Bone marrow (tissue), 2 donors: ENCODE data around the gene ARMC6.

Source experiments
- DNase-seq, 2 donors: peaks; one replicate each; lab custom pipeline; 2025; lab: John Stamatoyannopoulos, UW

ARMC6 gene

DNA sequence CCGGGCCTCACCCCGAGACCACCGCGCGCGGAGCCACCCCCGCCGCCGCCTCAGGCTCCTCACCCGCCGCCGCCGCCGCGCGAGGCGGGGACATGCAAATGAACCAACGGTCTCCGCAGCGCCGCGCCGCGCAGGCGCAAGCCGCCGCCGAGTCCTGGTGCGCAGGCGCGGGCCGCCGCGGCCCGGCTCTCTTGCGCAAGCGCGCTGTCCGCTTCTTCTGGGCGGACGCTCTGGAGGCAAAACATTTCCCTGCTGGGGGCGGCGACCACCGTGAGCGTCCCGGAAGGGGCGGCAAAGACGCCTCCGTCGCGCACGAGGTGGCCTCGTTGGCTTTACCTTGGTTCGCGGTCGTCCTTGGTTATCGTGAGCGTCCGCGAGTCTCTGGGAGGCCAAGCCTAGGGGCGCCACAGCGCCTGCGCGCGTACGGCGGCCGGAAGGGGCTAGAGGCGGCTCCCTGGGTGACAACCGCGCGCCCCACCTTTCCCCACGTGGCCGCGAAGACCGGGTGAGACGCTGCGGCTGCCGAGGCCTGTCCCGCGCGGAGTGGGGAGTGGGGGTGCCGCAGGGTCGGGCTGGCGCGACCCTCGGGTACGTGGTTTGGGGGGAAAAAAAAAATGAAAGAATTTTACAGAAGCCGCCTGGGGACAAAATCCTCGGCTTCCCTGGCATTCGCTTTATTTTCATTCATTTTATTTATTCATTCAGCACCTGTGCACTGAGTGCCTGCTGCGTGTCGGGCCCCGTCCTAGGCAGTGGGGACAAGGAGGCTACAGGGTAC lies at the start of gene ARMC6, which contains the start of gene SUGP2:
Gene ARMC6 (plus strand): TSS at position 178 of the 778 bp plus-strand sequence. CDS start 607 bp downstream, outside the sequence.
Gene SUGP2 (minus strand): TSS at position 92 of the 778 bp plus-strand sequence. CDS start 2,446 bp downstream, outside the sequence.
- DNase-seq: peak; percentile 64 to 91

DNA sequence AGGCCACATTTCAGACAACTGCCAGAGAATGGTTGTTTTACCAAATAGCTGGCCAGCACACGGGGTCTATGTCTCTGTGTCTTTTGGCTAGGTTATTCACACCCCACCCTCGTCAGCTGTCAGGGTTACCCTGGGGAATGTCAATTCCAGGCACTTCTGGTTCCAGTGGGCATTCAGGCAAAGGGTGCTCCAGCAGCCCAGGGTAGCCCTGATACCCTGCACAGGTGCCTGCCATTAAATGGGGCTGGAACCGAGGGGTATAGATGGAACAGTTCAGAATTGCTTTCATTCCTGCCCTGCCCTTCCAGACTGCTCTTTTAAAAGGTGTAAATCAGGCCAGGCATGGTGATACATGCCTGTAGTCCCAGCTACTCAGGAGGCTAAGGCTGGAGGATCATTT lies 49.2 kb upstream of the ARMC6 start:
- no peak for DNase-seq

GRCh38 chr19:18985257-18985656 lies 48.1 kb upstream of the ARMC6 start:
- DNase-seq: peak in 1 of 2 donors; percentile 63

DNA sequence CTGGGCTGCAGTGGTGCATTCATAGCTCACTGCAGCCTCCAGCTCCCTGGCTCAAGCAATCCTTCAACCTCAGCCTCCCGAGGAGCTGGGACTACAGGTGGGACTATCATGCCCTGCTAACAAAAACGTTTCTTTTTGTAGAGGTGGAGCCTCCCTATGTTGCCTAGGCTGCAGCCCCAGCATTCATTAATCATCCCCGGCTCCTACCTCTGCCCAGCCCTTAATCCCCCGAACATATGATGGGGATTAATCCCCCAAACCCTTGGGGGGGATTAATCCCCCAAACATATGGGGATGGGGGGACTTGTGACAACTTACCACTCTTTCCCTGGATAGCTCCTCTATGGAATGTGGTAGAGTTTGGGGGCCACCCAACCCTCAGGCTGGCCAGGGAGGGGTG lies 45.9 kb upstream of the ARMC6 start:
- DNase-seq: no peak

DNA sequence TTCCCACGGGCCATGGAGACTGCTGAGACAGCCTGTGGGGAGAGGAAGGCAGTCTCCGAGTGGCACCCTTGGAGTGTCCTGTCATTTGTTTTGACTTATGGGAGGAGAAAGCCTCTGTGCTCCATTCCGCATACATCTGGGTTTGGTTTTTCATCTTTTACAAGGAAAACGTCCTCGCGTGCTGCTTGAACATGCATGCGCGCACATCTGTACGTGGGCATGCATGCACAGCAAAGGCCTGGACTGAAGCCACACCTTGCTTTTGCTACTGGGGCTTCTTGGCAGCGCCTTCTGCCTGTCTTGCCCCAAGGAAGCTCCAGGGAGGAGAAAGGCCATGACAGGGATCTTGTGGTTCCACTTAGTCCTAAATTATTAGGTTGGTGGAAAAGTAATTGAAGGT lies 44.1 kb upstream of the ARMC6 start:
- DNase-seq: no peak

DNA sequence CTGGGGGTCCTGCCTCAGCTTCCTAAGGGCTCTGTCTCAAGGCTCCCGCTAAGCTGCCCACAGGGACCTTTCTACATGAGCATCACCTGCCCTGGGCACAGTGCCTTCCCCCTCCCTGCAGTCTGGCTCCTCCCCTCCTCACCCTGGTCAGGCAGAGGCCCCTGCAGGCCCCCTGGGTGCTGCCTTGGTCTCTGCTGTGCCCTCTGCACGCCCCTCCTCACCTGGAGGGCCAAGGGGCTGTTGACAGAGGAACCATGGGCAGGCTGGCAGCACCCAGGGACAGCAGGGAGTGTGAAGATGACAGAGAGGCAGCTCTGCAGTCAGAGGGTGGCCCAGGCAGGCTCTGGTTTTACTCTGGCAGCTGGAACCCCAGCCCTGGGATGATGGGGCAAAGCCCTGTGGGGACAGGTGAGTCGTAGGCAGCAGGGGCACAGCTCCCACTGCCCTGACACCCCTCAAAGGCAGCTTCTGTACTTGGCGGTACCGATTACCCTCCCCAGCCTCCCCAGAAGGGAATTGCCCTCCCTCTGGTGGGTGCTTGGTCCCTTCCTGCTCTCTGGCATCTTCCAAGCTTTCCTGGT lies 43.2 kb upstream of the ARMC6 start:
- no peak for DNase-seq

DNA sequence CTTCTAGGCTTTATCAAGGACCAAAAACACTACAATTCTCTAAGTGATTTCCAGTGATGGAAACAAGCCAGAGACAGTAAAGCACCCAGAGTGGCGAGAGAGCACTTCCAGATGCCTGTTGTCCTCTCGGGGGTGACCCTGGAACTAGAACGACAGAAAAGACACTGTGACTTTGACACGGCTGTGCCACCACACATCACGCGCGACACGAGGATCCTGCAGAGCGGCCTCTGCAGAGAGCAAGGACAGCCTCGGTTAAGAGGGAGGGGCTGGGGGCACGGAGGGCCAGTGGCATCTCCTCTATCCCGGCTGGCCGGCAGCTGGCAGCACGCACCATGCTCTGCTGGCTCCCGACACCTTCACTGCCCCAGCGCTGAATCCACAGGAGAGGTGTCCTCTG lies 42.4 kb upstream of the ARMC6 start:
- no peak for DNase-seq

- DNase-seq: no peak
Measured at GRCh38 chr19:18991468-18991867, 41.9 kb upstream of the ARMC6 start.

DNA sequence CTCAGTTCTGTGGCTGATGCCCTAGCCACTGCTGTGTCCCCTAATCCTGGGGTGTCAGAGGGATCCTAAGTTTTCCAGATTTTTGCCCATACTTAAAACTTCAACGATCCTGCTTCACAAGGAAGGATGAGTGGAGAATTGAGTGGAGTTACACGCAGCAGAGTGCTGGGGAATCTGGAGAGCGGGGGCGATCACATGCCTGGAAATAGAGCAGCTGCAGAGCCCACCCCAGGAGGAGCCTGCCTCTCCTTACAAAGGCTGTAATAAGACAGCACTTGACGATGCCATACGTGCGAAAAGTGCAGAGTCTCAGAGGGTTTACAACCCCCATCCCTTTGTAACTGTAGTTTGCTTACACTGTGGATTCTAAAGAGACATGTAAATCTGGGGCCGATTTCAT lies 40.7 kb upstream of the ARMC6 start:
- no peak for DNase-seq

DNA sequence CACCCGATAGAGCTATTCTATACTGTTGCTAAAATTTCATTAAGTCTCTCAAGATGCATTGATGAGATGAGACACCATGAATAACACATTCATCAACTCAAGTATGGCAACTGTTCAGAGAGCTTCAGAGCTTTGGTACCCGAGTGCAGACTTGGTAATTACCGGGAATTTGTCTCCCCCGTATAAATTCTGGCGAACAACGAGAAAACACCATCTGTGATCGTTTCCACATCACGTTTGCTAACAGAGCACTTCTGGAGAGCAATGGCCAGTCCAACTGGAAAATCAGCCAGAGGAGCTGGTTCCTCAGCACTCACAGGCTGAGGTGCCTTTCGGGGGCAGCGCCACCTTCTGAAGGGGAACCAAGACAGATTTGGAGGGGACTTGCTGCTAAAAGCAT lies 40.3 kb upstream of the ARMC6 start:
- DNase-seq: no peak

- peak in 1 of 2 donors; percentile 43 for DNase-seq
Measured at GRCh38 chr19:18995804-18996241, 37.6 kb upstream of the ARMC6 start.

DNA sequence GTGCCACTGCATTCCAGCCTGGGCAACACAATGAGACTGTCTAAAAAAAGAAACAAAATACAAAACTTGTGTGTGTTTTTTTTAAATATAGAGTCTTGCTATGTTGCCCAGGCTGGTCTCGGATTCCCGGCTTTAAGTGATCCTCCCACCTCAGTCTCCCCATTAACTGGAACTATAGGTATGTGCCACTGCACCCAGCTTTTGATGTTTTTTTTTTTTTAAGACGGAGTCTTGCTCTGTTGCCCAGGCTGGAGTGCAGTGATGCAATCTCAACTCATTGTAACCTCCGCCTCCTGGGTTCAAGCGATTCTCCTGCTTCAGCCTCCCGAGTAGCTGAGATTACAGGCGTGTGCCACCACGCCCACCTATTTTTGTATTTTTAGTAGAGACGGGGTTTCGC lies 37.1 kb upstream of the ARMC6 start:
- DNase-seq: no peak

DNA sequence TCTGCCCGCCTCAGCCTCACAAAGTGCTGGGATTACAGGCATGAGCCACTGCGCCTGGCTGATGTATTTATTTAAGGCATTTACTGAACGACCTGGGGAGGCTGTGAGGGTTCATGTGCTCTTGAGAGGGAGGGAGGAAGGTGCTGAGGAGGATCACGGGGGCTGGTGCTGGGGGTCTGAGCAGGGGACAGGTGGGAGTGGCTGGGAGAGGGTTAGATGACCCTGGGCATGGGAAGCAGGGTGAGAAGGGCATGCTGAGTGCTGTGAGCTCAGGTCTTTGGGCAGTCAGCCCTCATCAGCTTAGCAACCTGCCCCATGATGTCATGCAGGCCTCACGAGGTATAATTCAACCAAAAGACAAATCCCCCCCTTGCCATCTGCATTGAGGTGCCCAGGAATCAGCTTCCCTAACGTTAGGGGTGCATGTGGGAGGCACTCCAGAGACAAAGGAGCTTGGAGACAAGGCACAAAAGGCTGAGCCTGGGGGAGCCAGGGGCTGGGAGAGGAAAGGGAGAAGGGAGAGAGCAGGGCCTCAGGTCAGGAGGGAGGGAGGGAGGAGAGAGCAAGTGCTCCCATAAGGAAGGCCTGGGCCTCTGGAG lies 36.5 kb upstream of the ARMC6 start:
- DNase-seq: no peak

DNA sequence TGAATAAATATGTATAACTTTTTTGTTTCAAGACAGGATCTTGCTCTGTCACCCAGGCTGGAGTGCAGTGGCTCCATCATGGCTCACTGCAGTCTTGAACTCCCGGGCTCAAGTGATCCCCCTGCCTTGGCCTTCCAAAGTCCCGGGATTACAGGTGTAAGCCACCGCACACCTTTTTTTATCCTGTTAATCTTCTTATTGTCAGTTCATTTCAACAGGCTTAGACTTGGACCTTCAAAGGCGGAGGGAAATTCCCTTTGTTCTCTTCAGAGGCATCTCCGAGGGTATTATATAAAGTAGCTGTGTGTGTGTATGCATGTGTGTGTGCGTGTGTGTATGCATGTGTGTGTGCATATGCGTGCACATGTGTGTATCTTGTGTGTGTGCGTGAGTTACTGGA lies 35.1 kb upstream of the ARMC6 start:
- DNase-seq: no peak

DNA sequence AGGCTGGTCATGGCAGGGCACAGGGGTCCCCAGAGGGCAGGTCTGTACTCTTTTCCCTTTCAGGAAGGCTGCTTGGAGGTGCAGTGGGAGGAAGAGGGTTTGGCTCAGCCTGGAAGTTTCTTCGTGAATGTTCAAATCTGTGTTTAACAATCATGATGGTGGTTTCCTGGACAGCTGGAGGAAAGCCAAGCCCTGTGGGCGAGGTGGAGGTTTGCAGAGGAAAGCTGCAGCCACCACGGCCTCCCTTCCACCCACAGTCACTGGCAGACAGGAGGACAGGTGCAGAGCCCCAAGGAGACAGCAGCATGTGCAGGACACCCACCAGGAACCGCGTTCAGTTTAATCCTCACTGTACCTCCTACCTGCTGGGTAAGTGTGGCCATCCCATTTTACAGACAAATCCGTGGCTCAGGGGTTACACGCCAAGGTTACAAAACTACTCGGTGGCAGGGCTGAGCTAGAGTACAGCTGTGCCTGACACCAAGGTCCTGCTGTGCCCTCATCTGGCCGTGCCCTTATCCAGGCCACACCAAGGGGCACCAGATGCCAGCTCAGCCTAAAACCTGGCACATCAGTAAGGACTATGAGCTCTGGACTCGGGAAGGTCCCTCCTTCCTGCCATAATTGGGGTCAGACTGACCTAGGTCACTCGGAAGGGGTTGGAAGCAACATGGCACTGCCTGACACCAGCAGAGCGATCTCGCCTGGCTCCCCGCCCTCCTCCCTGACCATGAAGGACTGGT lies 34.2 kb upstream of the ARMC6 start:
- DNase-seq: no peak

GRCh38 chr19:18999896-19000620 lies 33.3 kb upstream of the ARMC6 start:
- DNase-seq: no peak

GRCh38 chr19:19004144-19004543 lies 29.3 kb upstream of the ARMC6 start:
- DNase-seq: no peak

GRCh38 chr19:19006213-19006612 lies 27.2 kb upstream of the ARMC6 start:
- DNase-seq: no peak

DNA sequence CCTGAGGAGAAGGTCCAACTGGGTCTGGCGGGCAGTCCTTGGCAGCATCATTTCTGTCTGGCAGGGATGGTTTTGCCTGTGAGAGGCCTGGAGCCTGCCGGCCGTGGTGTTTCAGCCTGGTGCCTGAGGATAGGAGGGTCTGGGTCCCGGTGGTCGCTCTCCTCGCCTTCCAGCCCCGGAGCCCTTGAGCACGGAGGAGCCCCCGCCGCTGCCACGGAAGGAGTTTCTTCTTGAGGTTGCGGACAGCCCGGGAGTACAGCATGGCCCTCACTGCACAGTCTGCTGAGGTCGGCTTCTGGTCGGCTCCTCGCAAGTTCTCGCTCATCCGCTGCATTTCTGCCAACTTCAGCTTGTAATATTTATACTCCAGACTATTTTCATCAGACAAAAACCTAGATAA lies 23.5 kb upstream of the ARMC6 start:
- DNase-seq: no peak

- no peak for DNase-seq
Measured at GRCh38 chr19:19010551-19010950, 22.9 kb upstream of the ARMC6 start.

GRCh38 chr19:19021115-19021514 lies 12.3 kb upstream of the ARMC6 start:
- DNase-seq: no peak
